Mesenchymal stem cell (in vitro differentiated cells and primary cell): ENCODE measurements around the gene DOK7.

Experiments
- DNase-seq: peaks from one replicate; pipeline ENCODE4 v3.0.0-alpha.2; 2013
- H2AFZ ChIP-seq: one replicate; pipeline ENCODE4 v1.6.1; 2013; ENCODE audit warnings: low read depth, mild to moderate bottlenecking, control low read depth, inconsistent platforms, low read length, moderate library complexity
- H2AK5ac ChIP-seq: 2 replicates; pipeline ENCODE4 v1.6.1; 2013; ENCODE audit warnings: low read length, moderate library complexity, mild to moderate bottlenecking, inconsistent platforms; ENCODE audit not compliant: severe bottlenecking
- H2BK120ac ChIP-seq: one replicate; pipeline ENCODE4 v1.6.1; 2013; ENCODE audit warnings: low read depth, mild to moderate bottlenecking, inconsistent platforms, low read length, moderate library complexity
- H2BK12ac ChIP-seq, 2 experiments: one replicate each; pipeline ENCODE4 v1.6.1; 2013; ENCODE audit warnings: inconsistent platforms in 2 of 2, low read length in 2 of 2, mild to moderate bottlenecking in 2 of 2, moderate library complexity in 2 of 2, control low read depth in 1 of 2
- H2BK15ac ChIP-seq: one replicate; pipeline ENCODE4 v1.6.1; 2013; ENCODE audit warnings: mild to moderate bottlenecking, low read depth, inconsistent platforms; ENCODE audit not compliant: poor library complexity, severe bottlenecking
- H2BK5ac ChIP-seq: 2 replicates; pipeline ENCODE4 v1.6.1; 2013; ENCODE audit warnings: low read depth, mild to moderate bottlenecking, low read length, control low read depth, inconsistent platforms; ENCODE audit not compliant: poor library complexity, severe bottlenecking
- H3K14ac ChIP-seq, 2 experiments: one replicate each; pipeline ENCODE4 v1.6.1; 2013; ENCODE audit warnings: inconsistent platforms in 2 of 2, low read length in 2 of 2, control low read depth in 1 of 2, mild to moderate bottlenecking in 1 of 2, moderate library complexity in 1 of 2
- H3K18ac ChIP-seq, 2 experiments: one replicate each; pipeline ENCODE4 v1.6.1; 2013; ENCODE audit warnings: inconsistent platforms in 2 of 2, low read length in 2 of 2, control low read depth in 1 of 2, low read depth in 1 of 2, mild to moderate bottlenecking in 1 of 2
- H3K23ac ChIP-seq, 2 experiments: one replicate each; pipeline ENCODE4 v1.6.1; 2013; ENCODE audit warnings: inconsistent platforms in 2 of 2, low read length in 2 of 2, mild to moderate bottlenecking in 2 of 2, moderate library complexity in 2 of 2, control low read depth in 1 of 2
- H3K27ac ChIP-seq: 2 replicates; pipeline ENCODE4 v1.5.1; 2013; ENCODE audit warnings: mild to moderate bottlenecking, moderate library complexity, low read length, control low read depth, inconsistent platforms; ENCODE audit not compliant: poor library complexity, severe bottlenecking
- H3K27me3 ChIP-seq, 2 experiments: 2 replicates each; pipeline versions ENCODE4 v1.6.1 to v1.7.0; 2013; ENCODE audit warnings: low read length in 2 of 2, mild to moderate bottlenecking in 2 of 2, moderate library complexity in 2 of 2, control low read depth in 1 of 2, inconsistent platforms in 1 of 2; ENCODE audit not compliant: control insufficient read depth in 1 of 2, insufficient read depth in 1 of 2
- H3K36me3 ChIP-seq, 2 experiments: 2 replicates each; pipeline versions ENCODE4 v1.6.1 to v1.7.0; 2013; ENCODE audit warnings: low read length in 2 of 2, control low read depth in 1 of 2, inconsistent platforms in 1 of 2, low read depth in 1 of 2, mild to moderate bottlenecking in 1 of 2; ENCODE audit not compliant: insufficient read depth in 2 of 2, control insufficient read depth in 1 of 2
- H3K4ac ChIP-seq, 2 experiments: one replicate each; pipeline ENCODE4 v1.6.1; 2013; ENCODE audit warnings: inconsistent platforms in 2 of 2, low read length in 2 of 2, mild to moderate bottlenecking in 2 of 2, moderate library complexity in 2 of 2, control low read depth in 1 of 2, low read depth in 1 of 2
- H3K4me1 ChIP-seq: 2 replicates; pipeline ENCODE4 v1.6.1; 2013; ENCODE audit warnings: low read depth, low read length, control low read depth; ENCODE audit not compliant: control insufficient read depth, insufficient read depth
- H3K4me2 ChIP-seq: 2 replicates; pipeline ENCODE4 v1.6.1; 2013; ENCODE audit warnings: low read length, mild to moderate bottlenecking, inconsistent platforms; ENCODE audit not compliant: poor library complexity, severe bottlenecking
- H3K4me3 ChIP-seq, 2 experiments: 2 replicates each; pipeline versions ENCODE4 v1.5.1 to v1.7.0; 2013; ENCODE audit warnings: low read length in 2 of 2, mild to moderate bottlenecking in 2 of 2, control low read depth in 1 of 2, low read depth in 1 of 2; ENCODE audit not compliant: insufficient read depth in 1 of 2
- H3K79me1 ChIP-seq: replicated peaks from 2 replicates; pipeline ENCODE4 v1.6.1; 2013; ENCODE audit warnings: mild to moderate bottlenecking, control low read depth, low read length, inconsistent platforms; ENCODE audit not compliant: poor library complexity, severe bottlenecking
- H3K9ac ChIP-seq: 2 replicates; pipeline ENCODE4 v1.7.0; 2013; ENCODE audit warnings: mild to moderate bottlenecking, low read length, moderate library complexity
- H3K9me3 ChIP-seq: 2 replicates; pipeline ENCODE4 v1.7.0; 2013; ENCODE audit warnings: mild to moderate bottlenecking, low read length; ENCODE audit not compliant: control insufficient read depth
- H4K8ac ChIP-seq: one replicate; pipeline ENCODE4 v1.6.1; 2013; ENCODE audit warnings: inconsistent platforms, mild to moderate bottlenecking, low read length, moderate library complexity
- H4K91ac ChIP-seq: one replicate; pipeline ENCODE4 v1.6.1; 2013; ENCODE audit warnings: mild to moderate bottlenecking, low read length, inconsistent platforms
- WGBS: methylation state at CpG from one replicate; pipeline ENCODE4 v1.1.7; 2013; ENCODE audit warnings: mixed read lengths; 5-methylcytosine and 5-hydroxymethylcytosine counted together

DOK7 gene

GRCh38 chr4:3515646-3516045 is 52.5 kb downstream of the DOK7 start:
- H2BK5ac ChIP-seq, result no peak overlapping the region
- no peak overlapping the region for H2BK120ac ChIP-seq
- no peak overlapping the region for H4K8ac ChIP-seq

DNA sequence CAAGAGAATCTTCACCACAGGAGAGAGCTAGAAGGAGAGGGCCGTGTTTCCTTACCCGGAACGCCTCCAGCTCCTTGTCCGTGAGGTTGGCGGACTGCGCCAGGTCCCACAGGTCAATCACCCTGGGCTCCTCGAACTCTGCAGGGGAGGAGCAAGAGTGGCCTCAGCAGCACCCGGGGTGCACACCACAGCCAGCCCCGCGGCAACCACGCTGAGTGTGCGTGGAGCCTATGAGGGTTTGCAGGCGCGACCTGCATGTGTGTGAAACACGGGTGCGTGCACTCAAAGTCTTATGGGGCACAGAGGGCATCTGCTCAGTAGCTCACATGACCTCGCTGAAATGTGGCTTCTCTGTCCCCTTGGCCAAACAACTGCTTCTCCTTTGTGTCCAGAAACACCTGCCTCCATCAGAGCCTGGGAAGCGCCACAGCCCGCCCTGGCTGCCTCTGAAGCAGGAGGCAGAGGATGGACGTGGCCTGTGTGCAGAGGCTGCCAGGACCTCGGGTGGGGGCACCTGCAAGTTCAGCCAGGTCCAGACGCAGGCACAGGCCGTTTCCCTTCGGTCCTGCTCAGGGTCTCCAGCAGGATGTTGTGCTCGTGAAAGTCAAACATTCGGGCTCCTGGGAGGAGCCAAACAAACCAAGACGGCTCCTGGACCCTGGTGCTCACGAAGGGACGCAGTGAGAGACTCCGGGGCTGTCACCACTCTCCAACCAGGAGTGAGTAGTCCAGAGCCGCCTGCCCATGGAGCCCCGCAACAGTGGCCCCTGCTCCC is 53.1 kb downstream of the DOK7 start:
- H2AK5ac ChIP-seq, result no peak overlapping the region
- no peak overlapping the region for H2AFZ ChIP-seq
- H3K4me3 ChIP-seq, result no peak overlapping the region
- H4K8ac ChIP-seq, result no peak overlapping the region
- no peak overlapping the region for H2BK12ac ChIP-seq
- no peaks in the 10 kb centered on the region for H3K27me3 ChIP-seq
- no peak overlapping the region for H3K18ac ChIP-seq
- H3K23ac ChIP-seq, result no peak overlapping the region
- H2BK5ac ChIP-seq, result no peak overlapping the region
- no peaks in the 10 kb centered on the region for H3K9me3 ChIP-seq
- no peak overlapping the region for H3K4ac ChIP-seq
- 93% methylated on average over 32 of the region's 32 CpGs for WGBS
- no peak overlapping the region for H4K91ac ChIP-seq
- no peaks in the 10 kb centered on the region for H3K4me1 ChIP-seq
- H3K36me3 ChIP-seq, result peaks cover 91 to 98% of the 10 kb centered on the region in 2 experiments
- H2BK15ac ChIP-seq, result no peak overlapping the region
- peaks cover 20% of the 10 kb centered on the region for H3K79me1 ChIP-seq
- no peak overlapping the region for H3K27ac ChIP-seq
- no peak overlapping the region for H3K4me2 ChIP-seq
- no peak overlapping the region for H3K9ac ChIP-seq
- no peak overlapping the region for H2BK120ac ChIP-seq
- DNase-seq, result no peak
- H3K14ac ChIP-seq, result peak overlapping the region in 1 of 2 experiments; percentile 29

More at GRCh38 chr4:3515646-3516045, 52.5 kb downstream of the DOK7 start:
- no peak overlapping the region for H2AFZ ChIP-seq
- no peak overlapping the region for H3K14ac ChIP-seq
- no peak overlapping the region for H2AK5ac ChIP-seq
- no peak for DNase-seq
- H3K4me3 ChIP-seq, result no peak overlapping the region
- no peak overlapping the region for H3K4me2 ChIP-seq
- H3K23ac ChIP-seq, result no peak overlapping the region
- no peaks in the 10 kb centered on the region for H3K4me1 ChIP-seq
- no peak overlapping the region for H2BK15ac ChIP-seq
- no peak overlapping the region for H3K4ac ChIP-seq
- no peak overlapping the region for H4K91ac ChIP-seq
- H3K36me3 ChIP-seq, result peaks cover 94 to 98% of the 10 kb centered on the region in 2 experiments
- H3K27ac ChIP-seq, result no peak overlapping the region
- no peak overlapping the region for H3K9ac ChIP-seq
- H2BK12ac ChIP-seq, result no peak overlapping the region
- H3K9me3 ChIP-seq, result no peaks in the 10 kb centered on the region
- no peaks in the 10 kb centered on the region for H3K27me3 ChIP-seq
- no peak overlapping the region for H3K18ac ChIP-seq
- H3K79me1 ChIP-seq, result peaks cover 22% of the 10 kb centered on the region
- WGBS, result 86% methylated on average over 15 of the region's 15 CpGs

- H2BK12ac ChIP-seq, result no peak overlapping the region
- H3K36me3 ChIP-seq, result peaks cover 90 to 100% of the 10 kb centered on the region in 2 experiments
- no peaks in the 10 kb centered on the region for H3K27me3 ChIP-seq
- H3K23ac ChIP-seq, result no peak overlapping the region
- H3K14ac ChIP-seq, result no peak overlapping the region
- WGBS, result 97% methylated on average over 29 of the region's 29 CpGs
- H3K18ac ChIP-seq, result no peak overlapping the region
- H3K4ac ChIP-seq, result no peak overlapping the region
- H3K4me1 ChIP-seq, result no peaks in the 10 kb centered on the region
- no peak overlapping the region for H2BK15ac ChIP-seq
- no peaks in the 10 kb centered on the region for H3K9me3 ChIP-seq
- no peak overlapping the region for H3K4me2 ChIP-seq
- H4K8ac ChIP-seq, result no peak overlapping the region
- H4K91ac ChIP-seq, result no peak overlapping the region
- no peak overlapping the region for H2BK120ac ChIP-seq
- H3K4me3 ChIP-seq, result no peak overlapping the region
- H3K79me1 ChIP-seq, result peaks cover 21% of the 10 kb centered on the region
- no peak for DNase-seq
- no peak overlapping the region for H2BK5ac ChIP-seq
- H3K9ac ChIP-seq, result no peak overlapping the region
- H2AK5ac ChIP-seq, result no peak overlapping the region
- H3K27ac ChIP-seq, result no peak overlapping the region
- H2AFZ ChIP-seq, result no peak overlapping the region
Measured at GRCh38 chr4:3516836-3517730, 54.0 kb downstream of the DOK7 start.
